Measurements from ENCODE around the gene STK39. TPM values are rescaled to one million over a fixed set of nuclear protein-coding genes. Genes with fewer than 3 reads are reported as not detected.

STK39 gene
- total and polyA plus RNA-seq, 9 of the 15 experiments (the other 6 are each of a cell fraction or from before 2014, with no cell fraction given), result 0.19 to 0.76 (median 0.51) TPM

DNA sequence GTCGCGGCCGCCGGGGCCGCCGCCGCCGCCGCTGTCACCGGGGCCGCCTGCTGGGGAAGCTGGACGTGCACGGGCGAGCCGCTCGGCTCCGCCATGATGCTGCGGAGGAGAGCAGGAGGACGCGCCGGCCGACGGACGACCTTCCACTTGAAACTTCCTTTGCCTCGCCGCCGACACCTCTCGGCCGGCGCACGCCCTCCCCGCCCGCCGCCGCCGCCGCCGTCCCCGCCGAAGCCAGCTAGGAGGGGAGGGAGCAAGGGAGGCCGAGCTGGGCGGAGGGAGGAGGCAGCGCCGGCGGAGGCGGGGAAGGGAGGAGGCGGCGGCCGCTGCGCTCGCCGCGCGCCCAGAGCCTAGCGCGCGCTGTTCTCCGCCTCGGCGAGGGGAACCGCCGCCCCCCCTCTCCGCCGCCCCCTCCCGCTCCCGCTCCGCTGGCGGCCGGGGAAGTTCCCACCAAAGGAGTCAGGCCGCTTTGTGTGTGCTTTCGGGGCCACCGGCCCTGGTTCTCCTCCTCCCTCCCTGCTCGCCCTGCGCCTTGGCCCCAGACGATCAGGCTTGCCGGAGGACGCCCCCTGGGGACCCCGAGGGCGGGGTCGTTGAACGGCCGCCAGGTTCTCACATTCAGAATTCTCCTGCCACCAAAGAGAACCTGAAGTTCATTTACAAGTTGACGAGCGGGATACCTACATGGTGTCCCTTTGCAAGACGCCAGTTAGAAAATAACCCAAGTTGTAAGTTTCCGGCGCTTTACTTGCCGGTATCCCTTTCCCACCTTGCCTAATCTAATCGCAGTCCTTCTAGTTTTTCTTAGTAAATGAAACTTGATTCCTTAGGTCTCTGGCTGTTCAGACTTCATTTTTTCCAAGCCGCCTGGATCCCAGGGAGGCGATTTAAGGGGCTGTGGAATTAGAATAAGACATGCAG, at the start of gene STK39 (continued):
- no peak for TF ChIP-seq ELF4 (CRISPR knock-in tag; IDR thresholded peaks at IDR 0.05)
- TF ChIP-seq SREBF1 (IDR thresholded peaks at IDR 0.05; ENCODE audit: borderline replicate concordance, low read depth, low read length), result no peak
- no peak for TF ChIP-seq RBM34 (IDR thresholded peaks at IDR 0.05; ENCODE audit: borderline replicate concordance, insufficient read depth, low read length)
- no peak for TF ChIP-seq ZNF232 (CRISPR knock-in tag; IDR thresholded peaks at IDR 0.05)
- TF ChIP-seq, protein P1, sequence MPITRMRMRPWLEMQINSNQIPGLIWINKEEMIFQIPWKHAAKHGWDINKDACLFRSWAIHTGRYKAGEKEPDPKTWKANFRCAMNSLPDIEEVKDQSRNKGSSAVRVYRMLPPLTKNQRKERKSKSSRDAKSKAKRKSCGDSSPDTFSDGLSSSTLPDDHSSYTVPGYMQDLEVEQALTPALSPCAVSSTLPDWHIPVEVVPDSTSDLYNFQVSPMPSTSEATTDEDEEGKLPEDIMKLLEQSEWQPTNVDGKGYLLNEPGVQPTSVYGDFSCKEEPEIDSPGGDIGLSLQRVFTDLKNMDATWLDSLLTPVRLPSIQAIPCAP (CRISPR knock-in tag; IDR thresholded peaks at IDR 0.05; ENCODE audit: borderline replicate concordance), result no peak
- no peak for TF ChIP-seq ZNF668 (CRISPR knock-in tag; IDR thresholded peaks at IDR 0.05)
- TF ChIP-seq FOXJ2 (tag; IDR thresholded peaks at IDR 0.05), result no peak
- TF ChIP-seq TAF7 (tag; IDR thresholded peaks at IDR 0.05), result no peak
- TF ChIP-seq ESRRB (CRISPR knock-in tag; IDR thresholded peaks at IDR 0.05; ENCODE audit: borderline replicate concordance), result no peak
- TF ChIP-seq, protein P2, sequence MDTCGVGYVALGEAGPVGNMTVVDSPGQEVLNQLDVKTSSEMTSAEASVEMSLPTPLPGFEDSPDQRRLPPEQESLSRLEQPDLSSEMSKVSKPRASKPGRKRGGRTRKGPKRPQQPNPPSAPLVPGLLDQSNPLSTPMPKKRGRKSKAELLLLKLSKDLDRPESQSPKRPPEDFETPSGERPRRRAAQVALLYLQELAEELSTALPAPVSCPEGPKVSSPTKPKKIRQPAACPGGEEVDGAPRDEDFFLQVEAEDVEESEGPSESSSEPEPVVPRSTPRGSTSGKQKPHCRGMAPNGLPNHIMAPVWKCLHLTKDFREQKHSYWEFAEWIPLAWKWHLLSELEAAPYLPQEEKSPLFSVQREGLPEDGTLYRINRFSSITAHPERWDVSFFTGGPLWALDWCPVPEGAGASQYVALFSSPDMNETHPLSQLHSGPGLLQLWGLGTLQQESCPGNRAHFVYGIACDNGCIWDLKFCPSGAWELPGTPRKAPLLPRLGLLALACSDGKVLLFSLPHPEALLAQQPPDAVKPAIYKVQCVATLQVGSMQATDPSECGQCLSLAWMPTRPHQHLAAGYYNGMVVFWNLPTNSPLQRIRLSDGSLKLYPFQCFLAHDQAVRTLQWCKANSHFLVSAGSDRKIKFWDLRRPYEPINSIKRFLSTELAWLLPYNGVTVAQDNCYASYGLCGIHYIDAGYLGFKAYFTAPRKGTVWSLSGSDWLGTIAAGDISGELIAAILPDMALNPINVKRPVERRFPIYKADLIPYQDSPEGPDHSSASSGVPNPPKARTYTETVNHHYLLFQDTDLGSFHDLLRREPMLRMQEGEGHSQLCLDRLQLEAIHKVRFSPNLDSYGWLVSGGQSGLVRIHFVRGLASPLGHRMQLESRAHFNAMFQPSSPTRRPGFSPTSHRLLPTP (IDR thresholded peaks at IDR 0.05; ENCODE audit: borderline replicate concordance, extremely low read depth, insufficient read length), result no peak
- TF ChIP-seq RBM22 (IDR thresholded peaks at IDR 0.05; ENCODE audit: low read depth, low read length, poor library complexity, severe bottlenecking), result no peak
- TF ChIP-seq CHD2 (IDR thresholded peaks at IDR 0.05; ENCODE audit: low read depth, low read length), result no peak
- no peak for TF ChIP-seq HSF4 (CRISPR knock-in tag; IDR thresholded peaks at IDR 0.05; ENCODE audit: borderline replicate concordance)
- TF ChIP-seq CTBP1 (IDR thresholded peaks at IDR 0.05; ENCODE audit: borderline replicate concordance), result peak; percentile 72; the same call in 1 of the 2 replicates
- TF ChIP-seq BRD4 (IDR thresholded peaks at IDR 0.05), result no peak
- no peak for TF ChIP-seq ERF (CRISPR knock-in tag; IDR thresholded peaks at IDR 0.05)
- TF ChIP-seq RBM25 (IDR thresholded peaks at IDR 0.05; ENCODE audit: low read depth, low read length, severe bottlenecking), result no peak
- TF ChIP-seq, protein P3, sequence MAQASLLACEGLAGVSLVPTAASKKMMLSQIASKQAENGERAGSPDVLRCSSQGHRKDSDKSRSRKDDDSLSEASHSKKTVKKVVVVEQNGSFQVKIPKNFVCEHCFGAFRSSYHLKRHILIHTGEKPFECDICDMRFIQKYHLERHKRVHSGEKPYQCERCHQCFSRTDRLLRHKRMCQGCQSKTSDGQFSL (CRISPR knock-in tag; IDR thresholded peaks at IDR 0.05), result peak; percentile 54; the same call in 1 of the 2 replicates
- TF ChIP-seq, protein P3 (tag; IDR thresholded peaks at IDR 0.05), result no peak
- TF ChIP-seq PPARD (CRISPR knock-in tag; IDR thresholded peaks at IDR 0.05), result no peak
- no peak for TF ChIP-seq WHSC1 (IDR thresholded peaks at IDR 0.05; ENCODE audit: low read length)
- TF ChIP-seq, protein P4, sequence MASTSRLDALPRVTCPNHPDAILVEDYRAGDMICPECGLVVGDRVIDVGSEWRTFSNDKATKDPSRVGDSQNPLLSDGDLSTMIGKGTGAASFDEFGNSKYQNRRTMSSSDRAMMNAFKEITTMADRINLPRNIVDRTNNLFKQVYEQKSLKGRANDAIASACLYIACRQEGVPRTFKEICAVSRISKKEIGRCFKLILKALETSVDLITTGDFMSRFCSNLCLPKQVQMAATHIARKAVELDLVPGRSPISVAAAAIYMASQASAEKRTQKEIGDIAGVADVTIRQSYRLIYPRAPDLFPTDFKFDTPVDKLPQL (IDR thresholded peaks at IDR 0.05; ENCODE audit: extremely low read depth, insufficient read length), result no peak
- no peak for TF ChIP-seq ADNP (tag; IDR thresholded peaks at IDR 0.05)

Data from K562 (cell line).